ENCODE measurements around the gene CACNA2D3.

Gene CACNA2D3

DNA sequence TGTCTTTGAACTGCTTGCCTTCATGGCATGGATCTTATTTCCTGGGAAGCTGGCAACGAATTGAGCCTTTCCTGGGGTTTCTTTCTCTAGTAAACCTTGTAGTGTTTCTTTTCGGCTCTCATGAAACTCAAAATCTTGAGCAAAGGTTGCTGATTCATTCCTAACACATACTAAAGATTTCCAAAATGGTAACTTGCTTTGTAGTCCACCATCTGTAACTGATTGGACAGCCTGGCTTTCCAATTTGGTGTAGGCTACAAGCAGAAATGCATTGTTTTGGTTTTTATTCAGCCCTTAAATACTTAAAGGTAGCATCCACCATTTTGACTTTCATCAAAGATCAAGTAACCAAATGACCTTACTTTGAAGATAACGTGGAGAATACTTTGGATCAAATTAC, 767.4 kb downstream of the CACNA2D3 start:
- peaks cover 4% of the 10 kb centered on the region for H3K4me1 ChIP-seq
- no peak overlapping the region for H3K9ac ChIP-seq
- H3K27me3 ChIP-seq (ENCODE audit: control insufficient read depth, insufficient read depth, low read length), result no peaks in the 10 kb centered on the region
- no peaks in the 10 kb centered on the region for H3K79me2 ChIP-seq
- H3K4me2 ChIP-seq (ENCODE audit: low read length), result no peak overlapping the region
- H3K9me3 ChIP-seq (ENCODE audit: control insufficient read depth, low read length), result no peaks in the 10 kb centered on the region
- H3K4me3 ChIP-seq (ENCODE audit: low read depth, low read length), result no peak overlapping the region
- no peak for TF ChIP-seq CTCF (IDR thresholded peaks at IDR 0.05)
- H3K36me3 ChIP-seq (ENCODE audit: control insufficient read depth, insufficient read depth, low read length), result no peaks in the 10 kb centered on the region
- no peak overlapping the region for H3K27ac ChIP-seq
- H2AFZ ChIP-seq, result no peak overlapping the region

DNA sequence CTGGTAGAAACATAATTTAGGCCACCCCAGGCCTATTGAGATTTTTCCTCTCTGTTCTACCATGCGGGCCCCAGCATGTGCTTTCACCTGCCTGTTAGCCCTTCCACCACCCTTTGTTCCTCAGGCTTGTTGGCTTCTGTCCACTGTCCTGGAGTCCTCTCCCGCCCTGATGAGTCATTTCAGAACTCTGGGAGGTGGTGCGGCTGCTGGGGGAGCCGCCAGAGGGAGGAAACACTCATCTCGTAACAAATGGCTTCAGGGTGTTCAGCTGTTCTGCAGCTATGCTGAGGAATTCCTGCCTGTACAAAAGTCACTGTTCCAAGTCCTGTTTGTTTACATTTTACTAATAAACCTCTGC, 769.2 kb downstream of the CACNA2D3 start:
- Histone ChIP-seq H3K9me3 (ENCODE audit: control insufficient read depth, low read length) (no peaks in the 10 kb centered on the region), H3K36me3 (ENCODE audit: control insufficient read depth, insufficient read depth, low read length) (no peaks in the 10 kb centered on the region), H3K4me1 (peaks cover 4% of the 10 kb centered on the region), H2AFZ (peak overlapping the region; percentile 65), H3K4me2 (ENCODE audit: low read length) (no peak overlapping the region), H3K27ac (peak overlapping the region; percentile 51), H3K4me3 (ENCODE audit: low read depth, low read length) (no peak overlapping the region), H3K27me3 (ENCODE audit: control insufficient read depth, insufficient read depth, low read length) (no peaks in the 10 kb centered on the region), H3K79me2 (no peaks in the 10 kb centered on the region), H3K9ac (no peak overlapping the region)
- TF ChIP-seq CTCF (IDR thresholded peaks at IDR 0.05), result peak; percentile 61

DNA sequence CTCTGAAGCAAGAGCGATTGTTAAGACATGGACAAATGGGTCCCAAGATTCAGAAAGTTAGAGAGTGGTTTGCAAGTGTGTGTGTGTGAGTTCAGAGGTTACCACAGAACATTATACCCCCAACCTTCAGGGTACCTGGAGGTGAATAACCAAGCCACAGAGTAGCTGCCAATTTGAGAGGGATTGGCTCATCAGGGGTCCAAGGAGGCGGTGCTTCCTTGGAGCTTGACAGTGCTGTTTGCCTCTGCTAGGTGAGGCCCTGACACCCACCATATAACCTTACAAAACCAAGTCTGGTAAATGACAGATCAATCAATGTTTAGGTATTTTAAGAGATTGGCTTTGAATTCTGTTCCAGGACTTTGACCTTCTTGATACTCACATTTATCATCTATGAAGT, 769.8 kb downstream of the CACNA2D3 start:
- H3K4me2 ChIP-seq (ENCODE audit: low read length), result no peak overlapping the region
- H3K36me3 ChIP-seq (ENCODE audit: control insufficient read depth, insufficient read depth, low read length), result no peaks in the 10 kb centered on the region
- TF ChIP-seq CTCF (IDR thresholded peaks at IDR 0.05), result no peak
- H3K4me1 ChIP-seq, result peaks cover 4% of the 10 kb centered on the region
- H3K9ac ChIP-seq, result no peak overlapping the region
- H3K27ac ChIP-seq, result peak overlapping the region; percentile 51
- no peaks in the 10 kb centered on the region for H3K27me3 ChIP-seq (ENCODE audit: control insufficient read depth, insufficient read depth, low read length)
- no peaks in the 10 kb centered on the region for H3K9me3 ChIP-seq (ENCODE audit: control insufficient read depth, low read length)
- H3K79me2 ChIP-seq, result no peaks in the 10 kb centered on the region
- no peak overlapping the region for H3K4me3 ChIP-seq (ENCODE audit: low read depth, low read length)
- H2AFZ ChIP-seq, result peak overlapping the region; percentile 65

- Histone ChIP-seq H3K27ac (no peak overlapping the region), H3K79me2 (no peaks in the 10 kb centered on the region), H3K27me3 (ENCODE audit: control insufficient read depth, insufficient read depth, low read length) (no peaks in the 10 kb centered on the region), H3K4me3 (ENCODE audit: low read depth, low read length) (no peak overlapping the region), H3K4me2 (ENCODE audit: low read length) (no peak overlapping the region), H3K9me3 (ENCODE audit: control insufficient read depth, low read length) (no peaks in the 10 kb centered on the region), H3K4me1 (peaks cover 4% of the 10 kb centered on the region), H2AFZ (no peak overlapping the region), H3K9ac (no peak overlapping the region), H3K36me3 (ENCODE audit: control insufficient read depth, insufficient read depth, low read length) (no peaks in the 10 kb centered on the region)
- TF ChIP-seq CTCF (IDR thresholded peaks at IDR 0.05), result no peak
Observed at GRCh38 chr3:54895613-54896012, 773.3 kb downstream of the CACNA2D3 start.

DNA sequence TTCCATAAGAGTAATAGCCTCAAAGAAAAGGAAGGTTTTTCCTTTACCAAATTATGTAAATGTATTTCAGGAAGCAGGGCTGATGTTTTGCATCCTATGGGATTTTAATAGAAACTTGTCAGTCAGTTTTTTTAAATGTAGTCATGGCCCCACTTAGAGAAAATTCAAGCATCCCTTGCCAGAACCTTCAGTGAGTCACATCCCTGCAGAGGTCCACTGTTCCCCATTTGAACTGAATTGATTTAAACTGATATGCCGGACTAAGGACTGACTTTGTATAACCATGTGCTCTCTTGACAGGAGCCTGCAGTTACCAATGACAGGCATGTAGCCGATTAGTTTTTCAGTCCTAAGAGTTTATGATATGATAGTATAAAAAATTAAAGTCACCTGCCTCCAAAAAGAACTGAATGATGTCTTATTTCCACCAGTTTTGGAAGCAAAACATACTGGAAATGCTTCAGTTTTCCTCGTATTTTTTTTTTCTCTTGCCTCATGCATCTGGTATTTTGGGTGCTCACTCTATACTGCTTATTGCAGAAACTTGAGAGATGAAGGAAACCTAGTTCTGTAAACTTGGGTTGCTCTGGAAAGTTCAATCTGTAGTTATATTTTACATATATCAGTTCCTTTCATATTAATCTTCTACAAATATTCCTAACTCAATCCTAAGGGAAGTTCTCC, 774.8 kb downstream of the CACNA2D3 start:
- H3K36me3 ChIP-seq (ENCODE audit: control insufficient read depth, insufficient read depth, low read length), result no peaks in the 10 kb centered on the region
- TF ChIP-seq CTCF (IDR thresholded peaks at IDR 0.05), result no peak

More for the DNA sequence above, 774.8 kb downstream of the CACNA2D3 start:
- H2AFZ ChIP-seq, result no peak overlapping the region
- H3K9ac ChIP-seq, result no peak overlapping the region
- no peaks in the 10 kb centered on the region for H3K79me2 ChIP-seq
- H3K4me2 ChIP-seq (ENCODE audit: low read length), result no peak overlapping the region
- H3K27me3 ChIP-seq (ENCODE audit: control insufficient read depth, insufficient read depth, low read length), result no peaks in the 10 kb centered on the region
- no peak overlapping the region for H3K27ac ChIP-seq
- H3K4me1 ChIP-seq, result no peaks in the 10 kb centered on the region
- H3K4me3 ChIP-seq (ENCODE audit: low read depth, low read length), result no peak overlapping the region
- H3K9me3 ChIP-seq (ENCODE audit: control insufficient read depth, low read length), result no peaks in the 10 kb centered on the region

All from parathyroid adenoma (tissue), 2 donors.